Fibroblast of skin of abdomen (primary cell): ENCODE results near the gene TIMM10. TPM values are rescaled to one million over a fixed set of nuclear protein-coding genes. Genes with fewer than 3 reads are reported as not detected.

Source experiments
- DNase-seq: peaks from one replicate; pipeline ENCODE4 v3.0.0-alpha.2; 2013
- polyA plus RNA-seq, 2 experiments: library from polyadenylated mRNA; unstranded; fragments of 120-200 nt; gene quantifications; one replicate each; pipeline ENCODE4 v1.2.1, GENCODE V29; 2013; ENCODE audit not compliant: insufficient read length in 2 of 2

Gene TIMM10
- 29.6 TPM for polyA plus RNA-seq (2013, experiment 1 of 2; ENCODE audit: insufficient read length)
- 28.7 TPM for polyA plus RNA-seq (2013, experiment 2 of 2; ENCODE audit: insufficient read length)

DNA sequence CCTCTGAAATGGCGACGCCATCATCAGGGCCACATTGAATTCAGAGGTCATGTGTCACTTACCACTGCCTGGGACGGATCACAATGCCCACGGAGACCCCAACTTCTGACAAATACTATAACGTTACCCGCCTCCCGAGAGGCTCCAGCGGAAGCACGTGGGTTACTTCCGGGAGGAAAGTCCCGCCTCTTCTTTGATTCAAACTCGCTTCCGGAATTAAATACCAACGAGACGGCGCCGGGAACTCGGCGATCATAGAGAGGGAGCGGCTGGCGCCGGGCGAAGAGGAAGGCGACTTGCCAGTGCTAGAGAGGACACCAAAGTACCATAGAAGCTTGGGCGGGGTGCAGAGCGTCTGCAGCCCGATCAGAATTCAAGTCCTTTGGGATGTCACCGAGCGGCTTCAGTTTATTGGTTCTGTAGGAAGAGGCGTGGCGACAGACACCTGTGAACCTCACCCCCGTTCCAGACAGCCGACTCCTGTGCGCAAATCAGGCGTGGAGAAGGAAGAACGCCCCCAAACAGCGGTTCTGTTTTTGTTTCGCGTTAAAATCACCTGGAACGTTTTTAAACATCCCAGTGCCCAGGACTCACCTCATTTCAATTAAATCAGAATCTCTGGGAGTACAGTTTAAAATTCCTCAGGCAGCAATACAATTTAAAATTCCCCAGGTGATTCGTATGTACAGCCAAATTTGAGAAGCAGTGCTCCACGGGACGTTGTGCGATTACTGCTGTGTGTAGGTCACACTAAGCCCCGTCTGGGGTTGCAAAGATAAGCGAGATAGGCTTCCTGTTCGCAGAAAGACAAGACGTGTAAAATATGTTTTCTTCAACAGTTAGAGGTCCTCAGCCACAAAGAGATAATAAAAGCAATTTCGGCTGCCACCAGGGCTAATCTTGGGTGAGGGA, at the start of gene TIMM10:
Gene TIMM10, minus strand, starts transcription at position 159 of the 912 bp plus-strand sequence. CDS start 565 bp downstream, outside the sequence.
- peak; percentile 97 for DNase-seq

DNA sequence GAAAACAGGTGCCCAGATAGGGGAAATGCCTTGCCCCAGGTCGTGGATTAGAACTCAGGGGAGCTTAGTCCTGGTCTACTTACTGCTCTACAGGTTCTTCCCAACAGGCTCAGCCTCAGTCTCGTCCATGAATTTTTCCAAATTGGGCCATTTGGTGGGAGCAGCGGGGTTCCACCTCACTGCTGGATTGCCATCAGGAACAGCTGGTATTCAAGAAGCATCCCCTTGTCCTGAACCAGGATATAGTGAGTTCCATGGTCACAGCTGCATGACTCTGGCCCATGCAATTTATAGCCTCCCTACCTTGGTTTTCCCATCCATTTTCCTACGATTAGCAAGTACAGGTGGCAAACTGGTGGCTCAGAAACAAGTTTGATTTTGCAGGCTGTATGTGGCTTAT, 43.5 kb upstream of the TIMM10 start:
- DNase-seq = no peak

DNA sequence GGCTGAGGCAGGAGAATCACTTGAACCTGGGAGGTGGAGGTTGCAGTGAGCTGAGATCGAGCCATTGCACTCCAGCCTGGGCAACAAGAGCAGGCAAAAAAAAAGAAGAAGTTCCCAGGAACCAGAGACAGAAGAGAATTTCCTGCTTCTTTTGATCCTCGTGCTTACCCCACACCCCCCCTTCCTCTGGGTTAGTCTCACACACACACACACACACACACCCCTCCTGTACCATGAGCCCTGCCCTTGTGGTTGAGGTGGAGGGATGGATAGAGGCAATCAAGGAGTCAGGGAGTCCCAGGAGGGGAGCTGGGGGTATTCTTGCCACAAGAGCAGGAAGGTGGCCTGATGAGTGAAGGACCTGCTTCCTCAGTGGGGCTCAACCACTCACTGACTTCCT, 41.1 kb upstream of the TIMM10 start:
- no peak for DNase-seq

- peak; percentile 70 for DNase-seq
Observed at GRCh38 chr11:57568330-57568766, 37.8 kb upstream of the TIMM10 start.

DNA sequence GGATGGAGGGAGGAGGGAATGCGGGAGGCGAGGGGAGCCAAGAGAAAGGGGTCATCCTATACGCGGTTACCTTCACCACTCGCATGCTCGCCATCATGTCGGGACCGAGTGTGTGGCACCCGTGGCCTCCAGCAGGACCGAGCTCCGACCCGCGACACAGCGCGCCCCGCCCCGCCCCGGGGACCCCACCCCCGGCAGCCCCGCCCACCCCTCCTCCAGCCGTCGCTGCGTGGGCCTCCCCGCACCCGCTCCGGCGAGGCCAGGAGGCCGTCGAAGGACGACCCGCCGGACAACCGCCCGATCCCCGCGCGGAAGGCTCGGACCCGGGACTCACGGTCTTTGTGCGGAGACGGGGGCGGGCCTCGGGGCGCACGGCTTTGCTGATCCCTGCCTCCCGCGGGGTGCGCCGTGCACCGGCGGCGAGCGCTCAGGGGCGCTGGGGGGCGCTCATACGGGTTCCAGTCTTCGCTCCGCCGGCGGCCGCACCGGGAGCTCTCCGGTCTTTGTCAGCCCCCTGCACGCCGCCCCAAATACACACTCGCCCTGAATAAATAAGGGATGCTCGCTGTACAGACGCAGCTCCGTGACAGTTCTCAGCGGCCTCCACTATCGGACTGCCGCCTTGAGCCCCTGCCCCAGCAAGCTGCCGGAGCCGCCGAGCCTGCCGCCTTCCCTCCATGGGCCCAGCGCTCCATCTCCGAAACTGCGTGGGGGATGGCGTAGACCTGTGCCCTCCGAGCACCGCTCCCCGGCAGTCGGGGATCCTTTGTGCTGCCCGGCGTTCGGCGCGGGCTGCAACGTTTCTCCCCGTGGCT, 37.2 kb upstream of the TIMM10 start, which contains the start of gene UBE2L6:
Gene UBE2L6, minus strand, starts transcription at position 158 of the 815 bp plus-strand sequence. Its CDS starts 61 bp downstream, at position 97.
- peak; percentile 44 for DNase-seq

DNA sequence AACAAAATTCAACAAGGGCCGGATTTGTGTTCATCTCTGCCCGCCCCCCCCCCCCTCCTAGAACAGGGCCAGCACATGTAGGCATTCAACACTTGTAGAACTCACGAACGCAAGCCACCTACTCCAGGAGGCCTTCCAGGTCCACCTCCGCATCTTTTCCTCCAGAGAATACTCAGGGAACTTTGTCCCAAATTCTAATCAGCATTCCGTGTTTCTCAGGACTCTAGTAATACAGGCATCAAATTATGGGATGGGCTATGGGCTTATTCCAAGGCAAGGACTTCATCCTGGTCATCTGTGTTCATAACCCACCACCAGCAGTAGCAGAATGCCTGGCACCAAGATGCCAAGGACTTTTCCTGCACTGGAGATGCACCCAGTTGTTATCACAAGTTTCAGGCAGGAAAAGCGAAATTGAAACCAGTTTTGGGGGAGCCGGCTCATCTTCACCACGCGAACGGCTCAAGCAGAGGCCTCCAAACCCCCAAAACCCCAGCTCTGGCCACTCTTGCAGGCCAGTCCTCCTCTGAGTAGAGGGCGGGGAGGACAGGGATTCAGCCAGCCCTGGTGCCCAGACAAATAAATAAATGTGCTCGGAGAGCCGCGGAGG, 36.5 kb upstream of the TIMM10 start:
- peak; percentile 4 for DNase-seq

GRCh38 chr11:57566005-57566904, 35.7 kb upstream of the TIMM10 start:
- peak; percentile 12 for DNase-seq

DNA sequence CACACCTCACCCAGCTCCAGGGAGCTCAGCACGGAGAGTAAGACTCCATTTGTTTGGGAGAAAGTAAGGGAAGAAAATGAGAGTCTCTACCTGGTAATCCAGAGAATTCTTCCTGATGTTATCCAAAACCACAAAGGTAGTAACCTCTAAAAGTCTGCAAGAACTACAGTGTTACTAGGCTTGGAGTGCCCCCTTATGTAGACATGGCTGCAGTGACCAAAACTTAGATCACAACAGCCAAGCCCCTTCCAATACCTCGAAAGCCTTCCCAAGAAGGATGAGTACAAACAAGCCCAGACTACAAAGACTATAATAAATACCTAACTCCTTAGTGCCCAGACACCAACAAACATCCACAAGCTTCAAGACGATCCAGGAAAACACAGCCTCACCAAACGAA, 32.0 kb upstream of the TIMM10 start:
- no peak for DNase-seq

GRCh38 chr11:57560146-57560545, 29.6 kb upstream of the TIMM10 start:
- no peak for DNase-seq

DNA sequence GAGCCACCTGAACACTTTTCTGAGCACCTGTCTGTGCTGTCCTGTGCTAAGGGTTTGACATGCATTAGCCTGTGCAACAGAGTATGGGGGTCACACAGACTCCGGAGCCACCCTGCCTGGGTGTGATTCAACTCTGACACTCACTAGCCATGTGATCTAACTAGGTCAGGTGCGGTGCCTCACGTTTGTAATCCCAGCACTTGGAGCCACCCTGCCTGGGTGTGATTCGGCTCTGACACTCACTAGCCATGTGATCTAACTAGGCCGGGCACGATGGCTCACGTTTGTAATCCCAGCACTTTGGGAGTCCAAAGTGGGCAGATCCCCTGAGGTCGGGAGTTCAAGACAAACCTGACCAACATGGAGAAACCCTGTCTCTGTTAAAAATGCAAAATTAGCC, 25.5 kb upstream of the TIMM10 start:
- no peak for DNase-seq

- DNase-seq = no peak
Observed at GRCh38 chr11:57555393-57555792, 24.8 kb upstream of the TIMM10 start.

- no peak for DNase-seq
Observed at GRCh38 chr11:57552479-57552878, 21.9 kb upstream of the TIMM10 start.

DNA sequence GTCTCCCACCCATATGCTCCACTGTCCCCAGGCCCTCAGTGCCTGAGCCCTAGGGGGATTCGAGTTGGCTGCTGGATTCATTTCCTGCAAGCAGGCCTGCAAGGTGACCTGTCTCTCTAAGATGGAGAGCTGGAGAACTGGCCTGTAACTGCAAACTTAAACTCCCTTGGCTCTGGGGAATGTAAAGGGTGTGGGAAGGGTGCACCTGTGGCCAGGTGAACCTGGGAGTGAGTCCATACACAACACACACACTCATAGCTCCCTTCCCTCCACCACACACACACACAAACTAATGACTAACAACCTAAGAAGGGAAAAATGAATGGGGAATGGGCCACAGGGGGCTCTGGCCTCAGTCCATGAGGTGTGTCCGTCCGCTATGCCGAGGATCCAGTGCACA, 21.4 kb upstream of the TIMM10 start:
- DNase-seq = no peak

DNA sequence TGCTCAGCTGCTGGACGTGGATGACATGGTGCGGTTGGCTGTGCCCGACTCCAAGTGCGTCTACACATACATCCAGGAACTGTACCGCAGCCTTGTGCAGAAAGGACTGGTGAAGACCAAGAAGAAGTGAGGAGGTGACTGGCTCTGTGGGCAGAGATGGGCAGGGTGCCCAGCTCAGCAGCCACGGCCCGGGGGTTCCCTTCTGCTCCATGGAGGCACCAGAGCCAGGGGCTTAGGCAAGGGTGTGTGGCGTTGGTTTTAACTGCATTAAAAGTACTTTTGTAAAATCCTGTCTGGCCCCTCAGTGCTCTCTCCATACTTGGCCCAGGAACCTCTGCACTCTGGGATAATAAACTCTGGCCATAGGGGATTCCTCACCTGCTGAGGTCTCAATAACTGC, 19.4 kb upstream of the TIMM10 start:
- no peak for DNase-seq

GRCh38 chr11:57547854-57548377, 17.4 kb upstream of the TIMM10 start:
- no peak for DNase-seq

GRCh38 chr11:57546869-57547475, 16.4 kb upstream of the TIMM10 start:
- DNase-seq = peak; percentile 27

DNA sequence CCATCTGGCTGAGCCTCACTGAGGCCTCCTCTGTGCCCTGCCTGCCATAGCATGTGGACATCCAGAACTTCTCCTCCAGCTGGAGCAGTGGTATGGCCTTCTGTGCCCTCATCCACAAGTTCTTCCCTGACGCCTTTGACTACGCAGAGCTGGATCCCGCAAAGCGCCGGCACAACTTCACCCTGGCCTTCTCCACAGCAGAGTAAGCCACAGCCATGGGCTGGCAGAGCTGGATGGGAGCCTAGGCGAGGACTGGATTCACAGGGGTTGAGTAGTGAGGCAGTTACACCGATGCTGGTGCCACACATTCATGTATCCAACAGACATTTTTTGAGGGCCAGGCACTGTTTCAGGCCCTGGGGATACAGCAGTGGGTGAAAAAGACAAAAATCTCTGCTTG, 15.9 kb upstream of the TIMM10 start:
- no peak for DNase-seq

- no peak for DNase-seq
Observed at GRCh38 chr11:57545883-57546282, 15.3 kb upstream of the TIMM10 start.

DNA sequence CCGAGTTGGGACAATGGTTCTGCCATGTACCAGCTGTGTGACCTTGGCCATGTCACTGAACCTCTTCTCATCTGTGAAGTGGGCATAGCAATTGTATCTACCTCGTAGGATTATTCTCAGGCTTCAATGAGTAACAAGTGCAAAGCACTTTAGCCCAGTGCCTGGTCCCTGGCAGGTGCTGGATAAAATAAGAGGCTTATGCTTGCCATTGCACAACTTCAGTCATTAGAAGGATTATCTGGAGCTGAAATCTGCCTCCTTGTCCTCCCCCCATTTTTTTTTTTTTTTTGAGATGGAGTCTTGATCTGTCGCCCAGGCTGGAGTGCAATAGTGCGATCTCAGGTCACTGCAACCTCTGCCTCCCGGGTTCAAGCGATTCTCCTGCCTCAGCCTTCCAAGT, 14.0 kb upstream of the TIMM10 start:
- DNase-seq = no peak

GRCh38 chr11:57543593-57543992, 13.0 kb upstream of the TIMM10 start:
- DNase-seq = no peak

DNA sequence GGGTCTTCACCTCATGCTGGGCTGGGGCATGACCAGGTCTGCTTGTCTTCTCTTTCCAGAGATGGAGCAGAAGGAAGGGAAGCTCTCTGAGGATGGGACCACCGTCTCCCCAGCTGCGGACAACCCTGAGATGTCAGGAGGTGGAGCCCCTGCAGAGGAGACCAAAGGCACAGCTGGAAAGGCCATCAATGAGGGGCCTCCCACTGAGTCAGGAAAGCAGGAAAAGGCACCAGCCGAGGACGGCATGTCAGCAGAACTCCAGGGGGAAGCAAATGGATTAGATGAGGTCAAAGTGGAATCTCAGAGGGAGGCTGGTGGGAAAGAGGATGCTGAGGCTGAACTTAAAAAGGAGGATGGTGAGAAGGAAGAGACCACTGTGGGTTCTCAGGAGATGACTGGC, 12.0 kb upstream of the TIMM10 start:
- DNase-seq = no peak
